Testis (tissue), 3 donors: Measurements from ENCODE around the gene FOXR1. TPM values are rescaled to one million over a fixed set of nuclear protein-coding genes. Genes with fewer than 3 reads are reported as not detected.

Experiments used
- DNase-seq: peaks from one replicate; pipeline ENCODE4 v3.0.0-alpha.2; 2019
- H3K27ac ChIP-seq, 2 donors: fragments of 200-600 bp; sonication (generic); one replicate each; pipeline ENCODE4 v1.5.1; 2019
- H3K27me3 ChIP-seq: fragments of 200-600 bp; sonication (generic); one replicate; pipeline ENCODE4 v1.5.1; 2019
- H3K36me3 ChIP-seq: fragments of 200-600 bp; sonication (generic); one replicate; pipeline ENCODE4 v1.5.1; 2017; ENCODE audit warnings: low read depth; ENCODE audit errors: missing control alignments
- H3K4me1 ChIP-seq: fragments of 200-600 bp; sonication (generic); one replicate; pipeline ENCODE4 v1.5.1; 2019
- H3K4me3 ChIP-seq, 2 donors: fragments of 200-600 bp; sonication (generic); one replicate each; pipeline ENCODE4 v1.5.1; 2017 to 2019
- H3K9me3 ChIP-seq: fragments of 200-600 bp; sonication (generic); one replicate; pipeline ENCODE4 v1.5.1; 2017
- CTCF ChIP-seq, 3 experiments: fragments of 450-650 bp in 2 of 3; fragments of 200-600 bp in 1 of 3; sonication (generic) in 1 of 3; IDR thresholded peaks; one replicate each; pipeline ENCODE4 v1.5.1; 2016 to 2019; ENCODE audit warnings: antibody characterized with exemption in 3 of 3, mild to moderate bottlenecking in 2 of 3, moderate library complexity in 1 of 3
- POLR2A ChIP-seq: fragments of 450-650 bp; IDR thresholded peaks from one replicate; pipeline ENCODE4 v1.6.1; 2017; ENCODE audit warnings: antibody characterized with exemption, mild to moderate bottlenecking, moderate library complexity
- WGBS, 2 donors: methylation state at CpG; one replicate each; pipeline ENCODE4 v1.1.5; 2018; 5-methylcytosine and 5-hydroxymethylcytosine counted together
- intact Hi-C: fragments of 100-400 bp; cut with DNase I; formaldehyde crosslinking; loops from one replicate; pipeline ENCODE4 v1.15.1; 2023; ENCODE audit warnings: low total_unique reads
- polyA plus RNA-seq: library from polyadenylated mRNA; stranded (reverse); fragments of 350-450 nt; fragmentation: Illumina TruSeq; extraction: RNeasy Lipid Tissue Mini Kit (QIAGEN cat#74804); gene quantifications from one replicate; pipeline ENCODE4 v1.2.3, GENCODE V29; 2014; ENCODE audit warnings: low read depth, low replicate concordance; ENCODE audit not compliant: insufficient read depth
- total RNA-seq, 2 donors: library from RNA; depleted of rRNA; stranded (reverse); fragments of >200 nt; gene quantifications; one replicate each; pipeline ENCODE4 v1.2.3, GENCODE V29; 2016

FOXR1 gene
- total and polyA plus RNA-seq, 3 donors from 2014 or later: 5.0 to 8.9 (median 7.3) TPM

GRCh38 chr11:119026970-119027369 lies 55.4 kb downstream of the FOXR1 start:
- WGBS, 2 donors: 94 to 95% methylated on average over 2 of the region's 2 CpGs
- intact Hi-C loops: no loop called here
- Histone ChIP-seq H3K4me3 (no peak overlapping the region), H3K4me1 (peaks cover 15% of the 10 kb centered on the region), H3K27me3 (no peaks in the 10 kb centered on the region), H3K27ac (no peak overlapping the region), H3K36me3 (no peaks in the 10 kb centered on the region), H3K9me3 (no peaks in the 10 kb centered on the region)
- TF ChIP-seq POLR2A: no peak
- no peak for TF ChIP-seq CTCF (IDR thresholded peaks at IDR 0.05)
- DNase-seq: no peak

- H3K4me3 ChIP-seq: no peak overlapping the region
- WGBS, 2 donors: 87 to 96% methylated on average over 6 to 9 of the region's 9 CpGs
- no peak for TF ChIP-seq POLR2A
- TF ChIP-seq CTCF (IDR thresholded peaks at IDR 0.05): no peak
- H3K27me3 ChIP-seq: no peaks in the 10 kb centered on the region
- intact Hi-C loops: no loop called here
- peaks cover 15% of the 10 kb centered on the region for H3K4me1 ChIP-seq
- H3K27ac ChIP-seq: no peak overlapping the region
- no peak for DNase-seq
- H3K36me3 ChIP-seq: no peaks in the 10 kb centered on the region
- H3K9me3 ChIP-seq: no peaks in the 10 kb centered on the region
Measured at GRCh38 chr11:119027561-119028345, 56.2 kb downstream of the FOXR1 start.

GRCh38 chr11:119028346-119029068 lies 56.9 kb downstream of the FOXR1 start:
- no peak for DNase-seq
- Histone ChIP-seq H3K27me3 (no peaks in the 10 kb centered on the region), H3K36me3 (no peaks in the 10 kb centered on the region), H3K4me3 (no peak overlapping the region), H3K27ac (peak overlapping the region in 1 of 2 donors; percentile 90), H3K4me1 (peaks cover 15% of the 10 kb centered on the region), H3K9me3 (no peaks in the 10 kb centered on the region)
- intact Hi-C loops: no loop called here
- WGBS, 2 donors: 79 to 88% methylated on average over 7 to 9 of the region's 9 CpGs
- TF ChIP-seq POLR2A: no peak
- no peak for TF ChIP-seq CTCF (IDR thresholded peaks at IDR 0.05)

- Histone ChIP-seq H3K27ac (peak overlapping the region in 1 of 2 donors; percentile 90), H3K9me3 (no peaks in the 10 kb centered on the region), H3K27me3 (no peaks in the 10 kb centered on the region), H3K4me3 (no peak overlapping the region), H3K4me1 (peaks cover 15% of the 10 kb centered on the region), H3K36me3 (no peaks in the 10 kb centered on the region)
- WGBS, 2 donors: 75 to 83% methylated on average over 1 of the region's 1 CpG
- TF ChIP-seq POLR2A (no peak), CTCF (IDR thresholded peaks at IDR 0.05) (no peak)
- intact Hi-C loops: no loop called here
- no peak for DNase-seq
Measured at GRCh38 chr11:119029069-119029339, 57.4 kb downstream of the FOXR1 start.
